22Rv1 (cell line): Measurements from ENCODE around the gene GUCY2D.

Experiments used
- CTCF ChIP-seq: fragments of 450-650 bp; IDR thresholded peaks from 2 replicates; pipeline ENCODE4 v1.5.1; 2017; ENCODE audit warnings: mild to moderate bottlenecking
- ZFX ChIP-seq: fragments of 450-650 bp; IDR thresholded peaks from 2 replicates; pipeline ENCODE4 v1.6.1; 2017; ENCODE audit warnings: antibody characterized with exemption, borderline replicate concordance

- TF ChIP-seq CTCF (no peak), ZFX (no peak)
Observed at GRCh38 chr17:8019166-8019565, 16.8 kb downstream of the GUCY2D start.
